GM12891 (cell line): ENCODE measurements around the gene FGF21. TPM values are rescaled to one million over a fixed set of nuclear protein-coding genes. Genes with fewer than 3 reads are reported as not detected.
"Not testable (repeated sequence)": the region's sequence is repeated elsewhere in the genome, so short reads cannot be mapped to it uniquely, and the experiment has no call there.

Source experiments
- DNase-seq: peaks from one replicate; pipeline ENCODE4 v3.0.0; 2011; ENCODE audit warnings: low spot score; ENCODE audit not compliant: insufficient read length
- FAIRE-seq: peaks from 2 replicates; lab custom pipeline; 2011; peaks lifted over from hg19 to GRCh38; lab: Jason Lieb, UNC
- PAX5 ChIP-seq: IDR thresholded peaks from 2 replicates; pipeline ENCODE4 v1.6.1; 2011; ENCODE audit warnings: low read length, moderate library complexity, mild to moderate bottlenecking; ENCODE audit not compliant: insufficient read depth, severe bottlenecking
- POLR2A ChIP-seq: IDR thresholded peaks from 2 replicates; pipeline ENCODE4 v1.6.1; 2011; ENCODE audit warnings: low read depth, low read length, control low read depth
- POLR2AphosphoS5 ChIP-seq: IDR thresholded peaks from 2 replicates; pipeline ENCODE4 v1.6.1; 2011; ENCODE audit warnings: low read depth, low read length, control low read depth
- POU2F2 ChIP-seq: IDR thresholded peaks from 2 replicates; pipeline ENCODE4 v1.6.1; 2011; ENCODE audit warnings: low read depth, mild to moderate bottlenecking, control low read depth, low read length, moderate library complexity
- SPI1 ChIP-seq: IDR thresholded peaks from 2 replicates; pipeline ENCODE4 v1.6.1; 2011; ENCODE audit warnings: low read depth, low read length, control low read depth
- TAF1 ChIP-seq: IDR thresholded peaks from 2 replicates; pipeline ENCODE4 v1.6.1; 2011; ENCODE audit warnings: low read depth, low read length, control low read depth
- polyA plus RNA-seq: library from polyadenylated mRNA; unstranded; fragments of >200 nt; gene quantifications from one replicate; pipeline ENCODE4 v1.2.1, GENCODE V29; 2012; ENCODE audit warnings: low read depth, missing spikeins, inconsistent platforms; ENCODE audit not compliant: missing spikeins

Gene FGF21, protein sequence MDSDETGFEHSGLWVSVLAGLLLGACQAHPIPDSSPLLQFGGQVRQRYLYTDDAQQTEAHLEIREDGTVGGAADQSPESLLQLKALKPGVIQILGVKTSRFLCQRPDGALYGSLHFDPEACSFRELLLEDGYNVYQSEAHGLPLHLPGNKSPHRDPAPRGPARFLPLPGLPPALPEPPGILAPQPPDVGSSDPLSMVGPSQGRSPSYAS
- polyA plus RNA-seq = not detected

DNA sequence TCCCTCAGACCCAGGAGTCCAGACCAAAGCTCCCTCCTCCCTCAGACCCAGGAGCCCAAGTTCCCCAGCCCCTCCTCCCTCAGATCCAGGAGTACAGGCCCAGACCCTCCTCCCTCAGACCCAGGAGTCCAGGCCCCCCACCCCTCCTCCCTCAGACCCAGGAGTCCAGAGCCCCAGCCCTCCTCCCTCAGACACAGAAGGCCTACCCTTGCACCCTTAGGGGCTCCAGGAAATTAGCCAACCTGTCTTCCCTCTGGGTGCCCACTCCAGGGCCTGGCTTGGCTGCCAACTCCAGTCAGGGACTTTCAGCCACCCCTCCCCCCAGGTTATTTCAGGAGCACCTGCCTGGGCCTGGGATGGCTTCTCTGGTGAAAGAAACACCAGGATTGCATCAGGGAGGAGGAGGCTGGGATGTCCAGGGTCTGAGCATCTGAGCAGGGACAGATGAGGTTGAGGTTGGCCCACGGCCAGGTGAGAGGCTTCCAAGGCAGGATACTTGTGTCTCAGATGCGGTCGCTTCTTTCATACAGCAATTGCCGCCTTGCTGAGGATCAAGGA lies at the start of gene FGF21:
TSS of gene FGF21 (plus strand) at position 441 of the 558 bp plus-strand sequence. CDS start 713 bp downstream, outside the sequence.
- DNase-seq (no peak), FAIRE-seq (no peak)
- TF ChIP-seq SPI1 (no peak), POU2F2 (no peak), POLR2A (no peak), PAX5 (no peak), POLR2AphosphoS5 (no peak), TAF1 (no peak)

DNA sequence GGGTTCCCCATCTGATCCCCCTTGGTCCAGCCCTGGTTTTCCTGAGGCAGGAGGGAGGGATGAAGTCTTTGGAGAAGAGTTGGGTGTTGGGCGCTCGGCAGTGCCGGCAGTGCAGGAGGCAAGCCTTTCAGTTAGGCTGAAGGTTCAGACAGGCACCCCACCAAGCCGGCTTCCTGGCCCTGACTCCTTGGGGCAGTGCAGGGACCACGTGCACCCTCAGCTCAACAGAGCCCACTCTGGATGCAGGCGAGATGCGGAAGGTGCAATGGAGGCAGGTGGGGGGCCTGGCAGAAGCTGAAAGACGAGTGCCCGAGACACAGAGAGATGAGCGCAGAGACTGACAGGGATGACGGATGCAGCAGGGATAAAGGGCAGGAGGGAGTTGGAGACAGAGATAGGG lies 46.9 kb upstream of the FGF21 start:
- DNase-seq (no peak), FAIRE-seq (no peak)
- TF ChIP-seq PAX5 (no peak), TAF1 (no peak), POLR2A (no peak), POU2F2 (no peak), POLR2AphosphoS5 (no peak), SPI1 (no peak)

DNA sequence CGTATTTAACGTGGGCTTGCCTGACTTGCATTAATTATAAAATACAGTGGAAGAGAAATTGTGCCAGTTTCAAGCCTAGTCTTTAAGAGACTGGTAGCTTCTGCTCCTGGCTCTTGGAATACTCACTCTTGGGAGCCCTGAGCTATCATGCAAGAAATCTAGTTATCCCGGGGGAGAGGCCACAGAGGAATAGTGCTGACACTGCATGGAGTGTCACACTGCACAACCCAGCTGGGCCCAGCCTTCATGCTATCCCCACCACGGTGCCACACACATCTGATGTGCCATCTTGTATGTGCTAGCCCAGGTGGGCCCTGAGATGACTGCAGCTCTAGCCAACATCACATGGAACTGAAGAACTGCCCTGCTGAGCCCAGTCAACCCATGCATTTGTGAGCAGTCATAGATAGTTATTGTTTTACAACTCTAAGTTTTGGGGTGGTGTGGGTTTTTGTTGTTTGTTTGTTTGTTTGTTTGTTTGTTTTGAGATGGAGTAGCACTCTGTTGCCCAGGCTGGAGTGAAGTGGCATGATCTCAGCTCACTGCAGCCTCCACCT lies 44.1 kb upstream of the FGF21 start:
- FAIRE-seq (no peak), DNase-seq (no peak)
- TF ChIP-seq POU2F2 (no peak), POLR2A (no peak), POLR2AphosphoS5 (no peak), SPI1 (no peak), PAX5 (no peak), TAF1 (no peak)

DNA sequence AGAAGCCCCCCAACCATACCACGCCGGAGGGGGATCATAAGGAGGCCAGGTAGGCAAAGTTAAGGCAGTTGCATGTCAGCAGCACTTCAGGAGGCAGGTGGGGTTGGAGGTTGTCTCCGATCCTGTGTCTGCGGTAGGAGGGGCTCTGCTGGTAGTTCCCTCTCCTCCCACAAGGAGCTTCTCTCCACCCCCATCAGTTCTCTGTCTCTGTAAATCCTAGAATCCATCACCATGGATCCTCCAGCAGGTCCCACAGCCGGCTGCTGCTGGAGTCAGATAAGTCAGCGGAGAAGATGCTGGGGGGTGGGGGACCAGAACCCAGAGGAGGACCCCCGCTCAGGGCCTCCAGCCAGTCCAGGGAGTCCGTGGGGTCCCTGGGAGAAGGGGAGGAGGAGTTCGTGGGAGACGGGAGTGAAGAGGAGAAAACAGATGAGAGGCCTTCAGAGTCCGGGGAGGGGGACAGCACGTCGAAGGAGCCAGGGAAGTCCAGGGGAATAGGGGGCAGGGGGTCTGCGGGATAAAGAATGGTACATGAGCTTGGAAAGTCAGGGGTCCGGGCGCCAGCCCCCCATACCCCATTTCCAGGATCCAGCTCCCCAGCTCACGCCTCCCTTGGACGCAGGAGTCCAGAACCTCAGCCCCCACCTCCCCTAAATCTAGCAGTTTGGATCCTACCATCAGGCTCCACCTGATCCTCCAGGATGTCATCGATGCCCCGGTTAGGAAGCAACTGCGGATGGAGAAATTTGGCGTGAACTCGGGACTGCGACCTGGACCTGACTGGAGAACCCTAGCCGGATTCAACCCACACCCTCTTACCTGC lies 42.1 kb upstream of the FGF21 start:
- DNase-seq (no peak), FAIRE-seq (no peak)
- TF ChIP-seq PAX5 (no peak), POU2F2 (no peak)

DNA sequence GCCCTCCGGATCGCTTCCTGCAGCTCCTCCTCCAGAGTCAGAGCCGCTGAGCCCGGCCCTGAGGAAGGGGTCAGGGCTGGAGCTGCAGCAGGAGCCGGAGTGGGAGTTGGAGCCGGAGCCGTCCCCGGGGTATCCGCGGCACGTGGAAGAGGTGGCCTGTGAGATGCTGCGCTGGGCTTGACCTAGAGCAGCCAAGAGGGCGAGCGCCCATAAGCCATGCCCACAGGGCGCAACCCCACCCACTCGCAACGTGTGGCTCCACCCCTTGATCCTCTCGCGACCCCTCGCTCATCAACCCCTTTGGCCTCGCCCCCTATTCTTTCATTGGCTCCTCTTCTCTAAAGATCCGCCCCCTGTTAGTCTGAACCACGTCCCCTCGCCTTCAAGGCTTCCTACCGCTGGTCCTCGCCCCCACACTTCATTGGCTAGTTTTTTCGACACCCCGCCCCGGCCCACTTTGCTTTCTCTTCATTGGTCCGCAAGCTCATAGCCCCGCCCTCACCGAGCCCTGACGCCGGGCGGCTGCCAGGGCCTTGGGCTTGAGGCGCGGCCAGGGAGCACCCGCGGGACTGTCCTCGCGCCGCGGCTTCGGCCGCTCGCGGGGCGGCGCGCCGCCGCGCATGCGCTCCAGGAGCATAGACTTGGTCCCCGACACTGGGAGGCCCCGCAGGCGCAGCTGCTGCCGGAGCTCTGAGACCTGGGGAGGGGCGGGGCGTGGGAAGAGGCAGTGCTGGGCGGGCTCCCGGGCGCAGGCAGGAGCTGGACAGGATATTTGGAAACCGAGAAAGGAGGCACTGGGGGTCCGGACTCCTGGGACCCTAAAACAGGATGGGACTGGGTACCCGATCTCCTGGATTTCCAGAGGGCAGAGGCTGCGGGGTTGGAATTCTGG lies 41.2 kb upstream of the FGF21 start:
- FAIRE-seq = peak; percentile 98
- TF ChIP-seq TAF1 (no peak), POU2F2 (no peak)
- peak; percentile 99 for DNase-seq

DNA sequence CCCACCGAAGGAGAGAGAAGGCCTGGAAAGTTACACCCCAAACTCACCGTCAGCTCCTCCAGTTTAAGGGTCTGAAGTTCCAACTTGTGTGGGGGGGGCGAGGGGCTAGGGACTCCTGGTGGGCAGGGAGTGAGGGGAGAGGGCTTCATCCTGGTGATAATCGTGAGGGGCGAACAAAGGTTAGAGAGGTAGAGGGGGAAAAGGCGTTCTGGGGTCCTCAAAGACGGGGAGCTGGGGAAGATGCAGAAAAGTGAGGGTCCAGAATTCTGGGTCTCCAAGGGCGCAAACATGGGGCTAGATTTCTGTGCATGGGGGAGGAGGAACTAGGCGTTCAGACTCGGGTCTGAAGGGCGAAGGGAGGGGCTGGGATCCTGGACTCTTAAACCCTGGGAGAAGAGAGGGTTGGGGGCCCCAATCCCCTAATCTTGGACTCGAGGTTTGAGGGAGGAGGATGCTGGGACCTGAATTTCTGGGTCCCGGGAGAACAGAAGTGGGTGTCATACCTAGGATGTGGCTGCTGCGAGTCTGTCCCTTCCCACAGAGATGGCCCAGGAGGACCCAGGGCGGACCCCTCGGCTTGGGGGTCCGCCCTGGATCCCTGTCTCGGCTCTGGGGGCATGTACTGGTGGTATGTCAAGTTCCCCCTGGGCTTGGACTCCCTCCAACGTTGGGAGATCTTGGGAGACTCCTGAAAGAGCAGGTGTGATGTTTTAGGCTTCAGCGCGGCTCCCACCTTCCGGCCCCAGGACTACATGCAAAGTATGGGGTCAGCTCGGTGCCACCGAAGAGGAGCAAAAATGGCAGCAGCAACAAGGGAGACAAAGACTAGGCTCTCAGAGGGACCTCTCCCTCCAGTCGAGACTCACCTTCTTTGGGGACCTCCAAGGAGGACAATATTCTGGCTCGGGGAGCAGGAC lies 40.3 kb upstream of the FGF21 start:
- TF ChIP-seq SPI1 = no peak
- TF ChIP-seq POLR2A = no peak
- TF ChIP-seq PAX5 = no peak
- no peak for TF ChIP-seq POU2F2
- TF ChIP-seq POLR2AphosphoS5 = no peak
- TF ChIP-seq TAF1 = no peak
- DNase-seq (no peak), FAIRE-seq (no peak)

DNA sequence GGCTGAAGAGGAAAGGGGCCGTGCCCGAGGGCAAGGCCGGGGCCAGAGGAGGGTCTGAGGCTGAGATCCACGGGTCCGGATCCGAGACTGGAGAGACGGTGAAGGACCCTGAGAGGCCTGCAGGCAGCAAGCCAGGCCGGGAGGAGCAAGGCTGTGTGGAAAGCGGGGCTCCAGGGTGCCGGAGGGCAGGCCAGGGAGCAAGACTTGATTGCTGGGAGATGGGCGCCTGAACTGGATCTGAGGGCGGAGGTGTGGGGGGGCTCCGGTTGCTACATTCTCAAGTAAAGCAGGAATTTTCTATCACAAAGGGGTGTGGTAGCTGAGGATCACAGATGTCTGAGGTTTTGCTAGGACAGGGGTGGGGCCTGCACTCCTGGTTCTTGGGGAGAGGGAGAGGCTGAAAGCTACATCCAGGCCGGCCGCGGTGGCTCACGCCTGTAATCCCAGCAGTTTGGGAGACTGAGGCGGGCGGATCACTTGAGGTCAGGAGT lies 39.6 kb upstream of the FGF21 start:
- DNase-seq (no peak), FAIRE-seq (no peak)

DNA sequence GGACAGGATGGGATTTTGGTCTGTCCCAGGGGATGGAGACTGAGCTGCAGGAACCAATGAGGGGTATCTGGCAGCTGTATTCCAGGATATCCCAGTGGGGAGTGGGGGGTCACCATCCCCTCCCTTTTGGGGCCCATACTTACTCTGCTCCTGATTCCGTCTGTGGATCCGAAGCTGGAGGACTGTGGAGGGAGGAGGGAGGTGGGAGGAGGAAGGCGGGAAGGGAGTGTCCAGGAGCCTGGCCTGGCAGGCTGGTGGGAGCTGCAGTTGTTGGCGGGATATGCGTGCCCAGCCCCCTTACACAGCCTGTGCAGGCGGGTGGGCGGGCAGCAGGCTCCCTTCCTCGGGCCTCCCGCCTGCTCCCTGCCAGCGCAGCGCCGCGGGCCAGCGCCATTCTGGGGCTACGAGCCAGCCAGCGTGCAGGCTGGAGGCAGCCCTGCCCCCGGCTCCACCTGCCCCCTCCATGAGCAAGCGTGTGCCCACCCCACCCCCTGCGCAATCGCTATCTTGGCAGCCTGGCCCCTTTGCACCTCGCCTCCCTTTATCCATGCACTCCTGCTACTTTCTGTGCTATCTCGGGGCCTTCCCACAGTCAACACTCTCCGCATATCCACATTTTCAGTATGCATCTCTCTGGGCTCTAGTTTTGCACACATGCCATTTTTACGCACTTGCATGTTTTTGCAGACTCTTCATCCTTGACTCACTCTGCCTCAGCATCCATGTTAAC lies 38.6 kb upstream of the FGF21 start:
- DNase-seq = no peak
- FAIRE-seq = no peak
- TF ChIP-seq TAF1 = no peak
- no peak for TF ChIP-seq POU2F2
- TF ChIP-seq POLR2AphosphoS5 = no peak
- TF ChIP-seq POLR2A = no peak
- TF ChIP-seq PAX5 = no peak
- no peak for TF ChIP-seq SPI1

More for the DNA sequence above, 39.6 kb upstream of the FGF21 start:
- TF ChIP-seq POU2F2 (no peak), SPI1 (no peak), PAX5 (no peak), TAF1 (no peak), POLR2A (no peak), POLR2AphosphoS5 (no peak)

DNA sequence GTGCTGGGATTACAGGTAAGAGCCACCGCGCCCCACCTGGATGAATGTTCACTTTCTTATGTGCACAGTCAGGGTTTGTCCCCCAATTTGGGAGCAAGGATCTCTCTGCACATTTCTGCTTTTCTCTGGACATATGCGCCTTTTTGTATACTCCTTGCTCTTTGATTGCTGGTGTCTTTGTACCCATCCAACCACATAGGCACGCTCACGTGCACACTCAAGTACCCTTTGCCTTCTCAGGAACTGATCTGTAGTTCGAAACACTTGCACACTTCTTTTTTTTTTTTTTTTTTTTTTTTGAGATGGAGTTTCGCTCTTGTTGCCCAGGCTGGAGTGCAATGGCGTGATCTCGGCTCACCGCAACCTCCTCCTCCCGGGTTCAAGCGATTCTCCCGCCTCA lies 37.2 kb upstream of the FGF21 start:
- not testable (repeated sequence) for FAIRE-seq

More for the DNA sequence above, 37.2 kb upstream of the FGF21 start:
- DNase-seq = not testable (repeated sequence)
